Thoracic aorta (tissue), 2 donors: ENCODE measurements around the gene WDR46. TPM values are rescaled to one million over a fixed set of nuclear protein-coding genes. Genes with fewer than 3 reads are reported as not detected.

Source experiments
- ATAC-seq: fragments of 150-250 bp; one replicate; pipeline ENCODE4 v1.8.0; 2017; ENCODE audit warnings: low read depth; ENCODE audit not compliant: insufficient number of reproducible peaks, low FRiP score
- DNase-seq: peaks from one replicate; pipeline ENCODE4 v3.0.0-alpha.2; 2020; ENCODE audit warnings: low spot score
- H3K27ac ChIP-seq, 2 donors: fragments of 200-600 bp; sonication (generic); 1 replicate in 1 of 2; 2 replicates in 1 of 2; pipeline ENCODE4 v1.5.1; 2016; ENCODE audit warnings: mild to moderate bottlenecking in 2 of 2, moderate library complexity in 2 of 2
- H3K27me3 ChIP-seq: fragments of 200-600 bp; sonication (generic); replicated peaks from 2 replicates; pipeline ENCODE4 v1.6.0; 2016; ENCODE audit warnings: mild to moderate bottlenecking; ENCODE audit not compliant: insufficient read depth
- H3K36me3 ChIP-seq: fragments of 200-600 bp; sonication (generic); one replicate; pipeline ENCODE4 v1.5.1; 2016
- H3K4me1 ChIP-seq, 2 donors: fragments of 200-600 bp; sonication (generic); 1 replicate in 1 of 2; 2 replicates in 1 of 2; pipeline versions ENCODE4 v1.5.1 to v1.6.0; 2016; ENCODE audit warnings: low read depth in 2 of 2, mild to moderate bottlenecking in 1 of 2; ENCODE audit not compliant: control insufficient read depth in 1 of 2
- H3K4me3 ChIP-seq: fragments of 200-600 bp; sonication (generic); 2 replicates; pipeline ENCODE4 v1.5.1; 2016; ENCODE audit warnings: mild to moderate bottlenecking
- H3K9me3 ChIP-seq: fragments of 200-600 bp; sonication (generic); 2 replicates; pipeline ENCODE4 v1.5.1; 2016
- CTCF ChIP-seq: fragments of 200-600 bp; sonication (generic); IDR thresholded peaks from one replicate; pipeline ENCODE4 v1.5.1; 2019; ENCODE audit warnings: antibody characterized with exemption
- total RNA-seq, 2 donors: library from RNA; depleted of rRNA; stranded (reverse); fragments of >200 nt; gene quantifications; one replicate each; pipeline versions ENCODE4 v1.1.0 to v1.2.3, GENCODE V29; 2016

Gene WDR46
- total RNA-seq, 2 donors from 2014 or later, result 42.6 to 60.3 TPM

- DNase-seq (no peak), ATAC-seq (no peak)
- H3K27ac ChIP-seq, result no peak overlapping the region
- H3K4me1 ChIP-seq, result no peaks in the 10 kb centered on the region
- no peaks in the 10 kb centered on the region for H3K27me3 ChIP-seq
- no peaks in the 10 kb centered on the region for H3K36me3 ChIP-seq
- no peak overlapping the region for H3K4me3 ChIP-seq
- TF ChIP-seq CTCF, result no peak
- no peaks in the 10 kb centered on the region for H3K9me3 ChIP-seq
Measured at GRCh38 chr6:33330736-33331135, 41.7 kb upstream of the WDR46 start.

GRCh38 chr6:33329058-33329457 lies 40.0 kb upstream of the WDR46 start:
- Histone ChIP-seq H3K4me3 (no peak overlapping the region), H3K9me3 (no peaks in the 10 kb centered on the region), H3K27ac (no peak overlapping the region), H3K4me1 (peaks cover 0 to under 1% of the 10 kb centered on the region in 2 donors), H3K36me3 (no peaks in the 10 kb centered on the region), H3K27me3 (no peaks in the 10 kb centered on the region)
- DNase-seq (no peak), ATAC-seq (no peak)
- no peak for TF ChIP-seq CTCF

- Histone ChIP-seq H3K36me3 (peaks cover 11% of the 10 kb centered on the region), H3K27me3 (no peaks in the 10 kb centered on the region), H3K27ac (peak overlapping the region in 1 of 2 donors; percentile 75), H3K4me3 (peak overlapping the region; percentile 79), H3K9me3 (no peaks in the 10 kb centered on the region), H3K4me1 (peaks cover 32 to 38% of the 10 kb centered on the region in 2 donors)
- no peak for TF ChIP-seq CTCF
- ATAC-seq (no peak), DNase-seq (no peak)
Measured at GRCh38 chr6:33324125-33324524, 35.1 kb upstream of the WDR46 start.

- Histone ChIP-seq H3K27me3 (no peaks in the 10 kb centered on the region), H3K36me3 (peaks cover 16% of the 10 kb centered on the region), H3K4me1 (peaks cover 38 to 44% of the 10 kb centered on the region in 2 donors), H3K27ac (peak overlapping the region; percentile 70 to 75), H3K4me3 (peak overlapping the region; percentile 79), H3K9me3 (no peaks in the 10 kb centered on the region)
- TF ChIP-seq CTCF, result no peak
- DNase-seq, result no peak
- no peak for ATAC-seq
Measured at GRCh38 chr6:33323623-33323948, 34.5 kb upstream of the WDR46 start.

- H3K4me1 ChIP-seq, result peaks cover 49 to 58% of the 10 kb centered on the region in 2 donors
- peak overlapping the region; percentile 33 for H3K4me3 ChIP-seq
- ATAC-seq (no peak), DNase-seq (no peak)
- no peak for TF ChIP-seq CTCF
- H3K27ac ChIP-seq, result peak overlapping the region; percentile 70 to 75
- H3K27me3 ChIP-seq, result no peaks in the 10 kb centered on the region
- H3K9me3 ChIP-seq, result no peaks in the 10 kb centered on the region
- H3K36me3 ChIP-seq, result peaks cover 16% of the 10 kb centered on the region
Measured at GRCh38 chr6:33321227-33321626, 32.2 kb upstream of the WDR46 start.
